ENCODE measurements around the gene DNM1.

DNA sequence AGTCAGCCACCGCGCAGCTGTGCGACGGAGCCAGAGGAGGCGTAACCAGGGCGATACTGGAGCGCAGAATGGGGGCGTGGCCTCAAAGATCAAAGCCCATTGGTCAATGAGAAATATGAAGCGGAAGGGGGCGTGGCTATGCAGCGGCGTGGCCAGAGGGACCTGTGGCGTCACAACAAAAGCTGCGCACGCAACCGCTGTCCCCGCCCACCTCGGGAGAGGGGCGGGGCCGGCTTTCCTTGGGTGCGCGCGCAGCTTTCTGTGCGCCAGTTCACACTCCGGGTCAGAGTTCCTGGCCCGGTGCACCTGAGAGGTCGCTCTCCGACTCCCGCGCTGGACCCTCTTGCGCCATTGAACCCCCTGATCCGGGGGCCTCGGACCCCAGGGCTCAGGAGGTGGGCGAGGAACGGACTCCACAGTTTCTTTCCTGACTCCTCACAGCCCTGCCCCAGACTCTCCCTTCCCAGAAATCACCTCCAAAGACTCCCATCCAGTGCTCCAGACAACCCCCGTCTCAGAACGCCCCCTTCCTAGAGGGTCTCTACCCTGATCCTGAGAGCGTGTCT is 72.9 kb downstream of the DNM1 start, which contains the start of gene SWI5:
- TF ChIP-seq, protein P1, sequence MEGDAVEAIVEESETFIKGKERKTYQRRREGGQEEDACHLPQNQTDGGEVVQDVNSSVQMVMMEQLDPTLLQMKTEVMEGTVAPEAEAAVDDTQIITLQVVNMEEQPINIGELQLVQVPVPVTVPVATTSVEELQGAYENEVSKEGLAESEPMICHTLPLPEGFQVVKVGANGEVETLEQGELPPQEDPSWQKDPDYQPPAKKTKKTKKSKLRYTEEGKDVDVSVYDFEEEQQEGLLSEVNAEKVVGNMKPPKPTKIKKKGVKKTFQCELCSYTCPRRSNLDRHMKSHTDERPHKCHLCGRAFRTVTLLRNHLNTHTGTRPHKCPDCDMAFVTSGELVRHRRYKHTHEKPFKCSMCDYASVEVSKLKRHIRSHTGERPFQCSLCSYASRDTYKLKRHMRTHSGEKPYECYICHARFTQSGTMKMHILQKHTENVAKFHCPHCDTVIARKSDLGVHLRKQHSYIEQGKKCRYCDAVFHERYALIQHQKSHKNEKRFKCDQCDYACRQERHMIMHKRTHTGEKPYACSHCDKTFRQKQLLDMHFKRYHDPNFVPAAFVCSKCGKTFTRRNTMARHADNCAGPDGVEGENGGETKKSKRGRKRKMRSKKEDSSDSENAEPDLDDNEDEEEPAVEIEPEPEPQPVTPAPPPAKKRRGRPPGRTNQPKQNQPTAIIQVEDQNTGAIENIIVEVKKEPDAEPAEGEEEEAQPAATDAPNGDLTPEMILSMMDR (IDR thresholded peaks at IDR 0.05): no peak
- TF ChIP-seq POLR2A (IDR thresholded peaks at IDR 0.05): peak; percentile 90

Measured in testis (tissue), 2 donors.